Measurements from ENCODE around the gene FLNB.

FLNB gene

GRCh38 chr3:58074116-58074715, 66.0 kb downstream of the FLNB start:
- DNase-seq (ENCODE audit: low spot score), result no peak

- no peak for DNase-seq (ENCODE audit: low spot score)
Measured at GRCh38 chr3:58074997-58075396, 66.8 kb downstream of the FLNB start.

- no peak for DNase-seq (ENCODE audit: low spot score)
Measured at GRCh38 chr3:58077596-58078285, 69.5 kb downstream of the FLNB start.

- DNase-seq (ENCODE audit: low spot score), result no peak
Measured at GRCh38 chr3:58078610-58079009, 70.4 kb downstream of the FLNB start.

GRCh38 chr3:58079773-58080172, 71.6 kb downstream of the FLNB start:
- no peak for DNase-seq (ENCODE audit: low spot score)

GRCh38 chr3:58082047-58082446, 73.8 kb downstream of the FLNB start:
- no peak for DNase-seq (ENCODE audit: low spot score)

GRCh38 chr3:58084166-58084565, 75.9 kb downstream of the FLNB start:
- no peak for DNase-seq (ENCODE audit: low spot score)

GRCh38 chr3:58084788-58085543, 76.7 kb downstream of the FLNB start:
- DNase-seq (ENCODE audit: low spot score), result no peak

- DNase-seq (ENCODE audit: low spot score), result no peak
Measured at GRCh38 chr3:58085616-58086015, 77.4 kb downstream of the FLNB start.

GRCh38 chr3:58088501-58088900, 80.3 kb downstream of the FLNB start:
- DNase-seq (ENCODE audit: low spot score), result no peak

- DNase-seq (ENCODE audit: low spot score), result no peak
Measured at GRCh38 chr3:58090351-58090750, 82.1 kb downstream of the FLNB start.

- DNase-seq (ENCODE audit: low spot score), result no peak
Measured at GRCh38 chr3:58092521-58092920, 84.3 kb downstream of the FLNB start.

- DNase-seq (ENCODE audit: low spot score), result no peak
Measured at GRCh38 chr3:58093574-58094195, 85.5 kb downstream of the FLNB start.

- no peak for DNase-seq (ENCODE audit: low spot score)
Measured at GRCh38 chr3:58094657-58095056, 86.4 kb downstream of the FLNB start.

- DNase-seq (ENCODE audit: low spot score), result no peak
Measured at GRCh38 chr3:58095603-58096138, 87.4 kb downstream of the FLNB start.

- DNase-seq (ENCODE audit: low spot score), result no peak
Measured at GRCh38 chr3:58098531-58098930, 90.3 kb downstream of the FLNB start.

GRCh38 chr3:58099865-58100264, 91.6 kb downstream of the FLNB start:
- no peak for DNase-seq (ENCODE audit: low spot score)

- DNase-seq (ENCODE audit: low spot score), result no peak
Measured at GRCh38 chr3:58101499-58102389, 93.5 kb downstream of the FLNB start.

- no peak for DNase-seq (ENCODE audit: low spot score)
Measured at GRCh38 chr3:58102390-58102750, 94.1 kb downstream of the FLNB start.

- no peak for DNase-seq (ENCODE audit: low spot score)
Measured at GRCh38 chr3:58102976-58103451, 94.8 kb downstream of the FLNB start.

- DNase-seq (ENCODE audit: low spot score), result no peak
Measured at GRCh38 chr3:58104151-58104550, 95.9 kb downstream of the FLNB start.

All from SK-N-DZ (cell line).